A549 (cell line): ENCODE results near the gene TMEM106C. TPM values are rescaled to one million over a fixed set of nuclear protein-coding genes. Genes with fewer than 3 reads are reported as not detected.

Experiments
- ATAC-seq, 2 experiments: fragments of 200-7000 bp in 1 of 2; fragments of >200 bp in 1 of 2; cut with Nextera tagmentation in 1 of 2; cut with Tn5 transposase in 1 of 2; 3 replicates each; pipeline versions ENCODE4 v1.8.0 to v1.9.1; 2018 to 2020; ENCODE audit warnings: mild to moderate bottlenecking in 1 of 2, moderate library complexity in 1 of 2
- CTCF ChIA-PET: fragments of 300-600 bp; sonication (Branson Sonifier 250); formaldehyde crosslinking; extraction: SDS; loops from one replicate; lab custom pipeline; 2021; ENCODE audit warnings: antibody characterized with exemption, inconsistent platforms; lab: Yijun Ruan, JAX
- POLR2A ChIA-PET: fragments of 350-600 bp; formaldehyde crosslinking; extraction: SDS; loops from one replicate; lab custom pipeline; 2021; ENCODE audit warnings: antibody characterized with exemption, inconsistent platforms; lab: Yijun Ruan, JAX
- DNase-seq, 2 experiments: peaks; one replicate each; pipeline versions ENCODE4 v3.0.0 to v3.0.0-alpha.2; 2011 to 2016; ENCODE audit warnings: low read depth in 1 of 2, low spot score in 1 of 2
- FAIRE-seq: peaks from 2 replicates; lab custom pipeline; 2011; peaks lifted over from hg19 to GRCh38; lab: Jason Lieb, UNC
- H3K27ac ChIP-seq, 2 experiments: fragments of >200 bp; sonication (Bioruptor Twin); formaldehyde crosslinking; 3 replicates each; pipeline ENCODE4 v1.5.1; 2016 to 2017
- H3K4me1 ChIP-seq: fragments of >200 bp; sonication (Bioruptor Twin); formaldehyde crosslinking; 3 replicates; pipeline ENCODE4 v1.6.1; 2016
- H3K4me2 ChIP-seq: fragments of >200 bp; sonication (Bioruptor Twin); formaldehyde crosslinking; 3 replicates; pipeline ENCODE4 v1.6.1; 2016
- H3K4me3 ChIP-seq: fragments of >200 bp; sonication (Bioruptor Twin); formaldehyde crosslinking; 3 replicates; pipeline ENCODE4 v1.5.1; 2016
- H3K9me3 ChIP-seq: fragments of >200 bp; sonication (Bioruptor Twin); formaldehyde crosslinking; 3 replicates; pipeline ENCODE4 v1.6.1; 2016
- CBX8 ChIP-seq: fragments of 200-600 bp; sonication (generic); IDR thresholded peaks from 2 replicates; pipeline ENCODE4 v1.6.1; 2016
- CHD4 ChIP-seq: fragments of 200-600 bp; sonication (generic); IDR thresholded peaks from 2 replicates; pipeline ENCODE4 v1.6.1; 2016; ENCODE audit warnings: antibody characterized with exemption, mild to moderate bottlenecking, borderline replicate concordance
- EHF ChIP-seq: fragments of 250-450 bp; sonication (Bioruptor Pico); IDR thresholded peaks from 2 replicates; pipeline ENCODE4 v1.5.0; 2020; ENCODE audit warnings: mild to moderate bottlenecking
- FOSL2 ChIP-seq, 2 experiments: fragments of 450-650 bp in 1 of 2; fragments of >200 bp in 1 of 2; sonication (Bioruptor Twin) in 1 of 2; formaldehyde crosslinking; IDR thresholded peaks; 2 replicates each; pipeline versions ENCODE4 v1.5.0 to v1.6.1; 2016 to 2020; ENCODE audit warnings: mild to moderate bottlenecking in 1 of 2, moderate library complexity in 1 of 2
- GATA3 ChIP-seq: IDR thresholded peaks from 2 replicates; pipeline ENCODE4 v1.6.1; 2012; ENCODE audit warnings: borderline replicate concordance
- HEYL ChIP-seq: fragments of 250-450 bp; sonication (Bioruptor Pico); IDR thresholded peaks from 2 replicates; pipeline ENCODE4 v1.8.0; 2021; ENCODE audit warnings: mild to moderate bottlenecking, moderate library complexity
- HMGXB4 ChIP-seq: fragments of 250-450 bp; sonication (Bioruptor Pico); IDR thresholded peaks from 2 replicates; pipeline ENCODE4 v1.5.0; 2021; ENCODE audit warnings: mild to moderate bottlenecking, moderate library complexity, borderline replicate concordance
- JUNB ChIP-seq: fragments of >200 bp; sonication (Bioruptor Twin); formaldehyde crosslinking; IDR thresholded peaks from 2 replicates; pipeline ENCODE4 v1.6.1; 2016
- KDM1A ChIP-seq: fragments of 200-600 bp; sonication (generic); IDR thresholded peaks from 2 replicates; pipeline ENCODE4 v1.6.1; 2016; ENCODE audit warnings: low read depth, mild to moderate bottlenecking
- MAX ChIP-seq: IDR thresholded peaks from 2 replicates; pipeline ENCODE4 v1.6.1; 2012
- MAZ ChIP-seq: fragments of 150-350 bp; IDR thresholded peaks from 2 replicates; pipeline ENCODE4 v1.6.1; 2014; ENCODE audit warnings: antibody characterized with exemption, low read depth, low read length, borderline replicate concordance
- NFE2L2 ChIP-seq: fragments of 150-350 bp; conservative IDR thresholded peaks from 2 replicates; pipeline ENCODE4 v1.6.1; 2014; ENCODE audit warnings: low read length
- REST ChIP-seq: fragments of 200-600 bp; sonication (generic); IDR thresholded peaks from 2 replicates; pipeline ENCODE4 v1.6.1; 2016; ENCODE audit warnings: antibody characterized with exemption, mild to moderate bottlenecking, moderate library complexity
- ZC3H11A ChIP-seq: fragments of 450-650 bp; IDR thresholded peaks from 2 replicates; pipeline ENCODE4 v1.6.1; 2014; ENCODE audit warnings: antibody characterized with exemption, mild to moderate bottlenecking
- ZFP36 ChIP-seq: fragments of 450-650 bp; IDR thresholded peaks from 2 replicates; pipeline ENCODE4 v1.6.1; 2014; ENCODE audit warnings: borderline replicate concordance; ENCODE audit not compliant: partially characterized antibody
- ZSCAN20 ChIP-seq: fragments of 250-450 bp; sonication (Bioruptor Pico); IDR thresholded peaks from 2 replicates; pipeline ENCODE4 v1.8.0; 2022; ENCODE audit warnings: mild to moderate bottlenecking, moderate library complexity
- WGBS: methylation state at CpG from one replicate; pipeline ENCODE4 v1.1.6; 2017; ENCODE audit errors: missing lambda C conversion rate; 5-methylcytosine and 5-hydroxymethylcytosine counted together
- polyA plus RNA-seq, 4 experiments: library from polyadenylated mRNA; depleted of rRNA in 3 of 4; stranded (reverse); fragments of >200 nt; fragmentation: RNase III in 1 of 4; extraction: RNeasy Plus Mini Kit Qiagen cat#74134 plus additional on column Dnase treatment in 1 of 4; gene quantifications; 2 replicates in 3 of 4; 3 replicates in 1 of 4; pipeline ENCODE4 v1.2.3, GENCODE V29; 2011 to 2017

Gene TMEM106C
- polyA plus RNA-seq, 2 of the 4 experiments (the other 2 are of a cell fraction), result 166 to 236 TPM

- Histone ChIP-seq H3K4me2 (no peak overlapping the region), H3K4me1 (no peaks in the 10 kb centered on the region), H3K4me3 (no peak overlapping the region), H3K9me3 (no peaks in the 10 kb centered on the region), H3K27ac (no peak overlapping the region)
- no peak for TF ChIP-seq HMGXB4 (CRISPR knock-in tag)
- no peak for TF ChIP-seq ZFP36
- TF ChIP-seq ZC3H11A, result no peak
- TF ChIP-seq NFE2L2, result no peak
- no peak for TF ChIP-seq MAZ
- TF ChIP-seq ZSCAN20, result no peak
- TF ChIP-seq EHF, result no peak
- no peak for TF ChIP-seq CBX8
- TF ChIP-seq CHD4, result no peak
- no peak for TF ChIP-seq REST
- ATAC-seq (no peak), DNase-seq (no peak), FAIRE-seq (no peak)
- ChIA-PET CTCF (interaction anchor here (1.0 to 2.7 kb wide), 3 partner anchors 17 to 142 kb away, joined by 3 to 9 read pairs (median 9); partner anchors contain the start of gene TMEM106C), POLR2A (no interaction called here)
- 90% methylated on average over 3 of the region's 7 CpGs for WGBS
Observed at GRCh38 chr12:47980197-47980596, 16.8 kb downstream of the TMEM106C start.

GRCh38 chr12:47980779-47981495 is 17.5 kb downstream of the TMEM106C start:
- 64% methylated on average over 16 of the region's 17 CpGs for WGBS
- FAIRE-seq (no peak), DNase-seq (no peak), ATAC-seq (no peak)
- CTCF ChIA-PET, result interaction anchor here (1.0 to 2.7 kb wide), 4 partner anchors 18 to 143 kb away, joined by 3 to 9 read pairs (median 7); partner anchors contain the start of gene TMEM106C
- Histone ChIP-seq H3K4me3 (no peak overlapping the region), H3K4me2 (no peak overlapping the region), H3K4me1 (no peaks in the 10 kb centered on the region), H3K9me3 (no peaks in the 10 kb centered on the region), H3K27ac (no peak overlapping the region)
- no peak for TF ChIP-seq JUNB
- TF ChIP-seq MAX, result no peak
- no peak for TF ChIP-seq MAZ
- no peak for TF ChIP-seq GATA3
- no peak for TF ChIP-seq HEYL (CRISPR knock-in tag)
- no peak for TF ChIP-seq KDM1A
- no peak for TF ChIP-seq EHF
- POLR2A ChIA-PET, result no interaction called here

GRCh38 chr12:47981496-47982260 is 18.3 kb downstream of the TMEM106C start:
- no peak for FAIRE-seq
- H3K4me3 ChIP-seq, result no peak overlapping the region
- no peak for ATAC-seq
- H3K9me3 ChIP-seq, result no peaks in the 10 kb centered on the region
- CTCF ChIA-PET, result interaction anchor here (1.4 kb wide), 1 partner anchor 19 kb away, joined by 5 read pairs; no protein-coding TSS in a partner anchor
- TF ChIP-seq FOSL2 (IDR thresholded peaks at IDR 0.05) (no peak), FOSL2 (CRISPR knock-in tag; IDR thresholded peaks at IDR 0.05) (no peak), JUNB (no peak)
- TF ChIP-seq, all 56 proteins: peak for 0
- Histone ChIP-seq H3K27ac (no peak overlapping the region), H3K4me1 (no peaks in the 10 kb centered on the region), H3K4me2 (no peak overlapping the region)
- WGBS, result 64% methylated on average over 20 of the region's 20 CpGs
- POLR2A ChIA-PET, result no interaction called here
- no peak for DNase-seq
